HG03095 (cell line): Measurements from ENCODE around the gene PRG2.

Experiments
- ATAC-seq: cut with Tn5 transposase; IDR thresholded peaks from one replicate; pipeline ENCODE4 v1.9.1; 2021; ENCODE audit warnings: moderate library complexity; ENCODE audit not compliant: unreplicated experiment

The PRG2 gene

DNA sequence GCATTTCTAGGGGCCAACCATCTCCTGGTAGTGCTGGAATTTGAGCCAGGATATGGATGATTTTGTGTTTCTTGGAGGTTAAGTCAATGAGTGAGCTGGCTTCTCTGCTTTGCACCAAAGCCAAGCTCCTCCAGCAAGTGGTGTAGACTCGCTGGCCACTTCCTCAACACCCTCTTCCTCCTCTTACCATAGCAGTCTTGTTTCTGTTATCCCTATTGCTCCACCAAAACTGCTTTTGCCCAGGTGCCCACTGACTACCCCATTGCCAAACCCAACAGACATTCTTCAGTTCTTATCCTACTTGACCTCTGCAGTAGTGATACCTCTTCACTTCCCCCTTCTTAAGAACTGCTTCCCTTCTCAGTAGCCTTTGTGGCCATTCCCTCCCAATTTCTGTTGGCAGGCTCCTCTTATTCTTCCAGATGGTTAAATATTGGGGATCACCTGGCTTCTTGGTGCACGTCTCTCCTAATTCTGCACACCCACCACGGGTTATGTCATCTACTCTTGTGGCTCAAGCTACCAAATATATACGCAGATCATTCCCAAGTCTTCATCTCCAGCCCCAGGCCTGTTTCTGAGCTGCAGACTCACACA, 7.0 kb upstream of the PRG2 start:
- no peak for ATAC-seq

DNA sequence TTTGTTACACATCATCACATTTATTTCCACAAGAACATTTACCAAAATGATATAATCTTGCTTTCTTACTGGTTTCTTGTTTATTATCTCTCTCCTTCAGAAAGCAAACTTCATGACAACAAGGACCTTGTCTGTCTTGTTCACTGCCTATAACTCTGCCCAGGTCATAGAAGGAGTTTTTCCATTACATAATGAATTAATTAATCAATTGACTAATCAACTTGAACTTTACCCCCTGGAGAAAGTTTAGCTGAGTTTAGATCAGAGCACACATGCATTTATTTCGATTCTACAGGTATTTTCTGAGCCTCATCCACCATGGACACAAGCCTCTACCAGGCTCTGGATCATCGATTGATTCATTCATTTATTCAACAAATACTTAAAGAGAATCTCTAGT, 6.3 kb upstream of the PRG2 start:
- no peak for ATAC-seq

DNA sequence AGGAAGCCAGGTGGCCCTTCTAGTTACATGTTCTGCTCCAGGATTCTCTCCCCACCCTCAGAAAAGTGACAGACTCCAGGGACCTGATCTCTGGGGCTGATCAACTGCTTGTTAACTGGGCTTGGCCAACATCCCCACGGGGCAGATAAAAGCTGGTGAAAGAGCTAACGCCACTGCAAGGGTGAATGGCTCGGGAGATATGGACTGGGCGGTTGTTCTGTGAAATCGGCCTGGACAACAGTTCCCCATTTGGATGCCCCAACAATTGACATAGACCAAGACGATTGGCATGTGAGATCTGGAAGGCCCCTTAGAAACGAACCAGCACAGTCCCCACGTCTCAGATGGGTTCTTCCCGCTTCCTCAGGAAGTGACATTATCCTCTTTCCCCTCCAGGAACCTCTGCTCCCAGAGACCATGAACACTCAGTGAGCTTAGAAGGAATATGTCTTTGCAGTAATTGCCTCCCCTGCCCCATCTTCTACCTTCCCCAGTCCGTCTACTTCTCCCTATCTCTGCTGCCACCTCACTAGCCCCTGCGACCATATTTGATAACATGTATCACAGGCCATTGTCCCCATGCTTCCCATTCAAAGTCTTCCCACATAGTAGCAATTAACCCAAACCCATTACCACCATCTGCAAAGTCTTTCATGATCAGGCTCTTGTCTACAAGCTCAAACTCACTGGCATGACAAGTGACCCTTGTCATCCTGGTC, 5.6 kb upstream of the PRG2 start:
- no peak for ATAC-seq

DNA sequence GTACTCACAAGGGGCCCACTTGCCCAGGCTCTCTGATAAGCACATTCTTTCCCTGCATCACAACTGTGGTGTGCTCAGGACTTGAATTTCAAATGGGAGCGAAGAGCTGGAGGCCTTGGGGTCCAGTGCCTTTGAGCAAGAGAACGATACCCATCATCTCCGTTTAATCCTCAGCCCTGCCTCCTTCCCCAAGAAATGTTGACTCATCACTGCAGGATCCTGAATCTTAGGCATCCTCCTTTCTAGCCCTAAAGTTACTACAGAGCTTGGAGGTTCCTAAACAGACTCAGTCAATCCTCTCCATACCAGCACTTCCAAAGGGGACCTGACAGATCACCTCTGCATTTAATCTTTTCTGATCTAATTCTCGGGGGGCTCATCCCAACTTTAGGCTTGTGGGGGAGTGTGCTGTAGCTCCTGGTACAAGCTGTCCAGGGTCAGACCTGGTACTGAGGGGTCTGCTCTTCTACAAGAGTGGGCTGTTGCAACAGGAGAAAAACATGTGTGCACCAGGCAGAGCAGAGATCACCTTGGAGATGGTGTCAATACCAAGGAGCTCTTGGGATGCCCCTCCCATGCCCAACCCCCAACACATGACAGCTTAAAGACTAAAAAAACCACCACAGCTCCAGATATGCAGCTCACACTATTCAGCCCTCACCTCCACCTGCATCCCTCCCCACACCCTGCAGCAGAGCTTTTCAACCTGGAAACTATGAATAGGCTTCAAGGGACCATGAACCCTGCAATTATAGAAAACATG, 3.9 kb upstream of the PRG2 start:
- no peak for ATAC-seq

DNA sequence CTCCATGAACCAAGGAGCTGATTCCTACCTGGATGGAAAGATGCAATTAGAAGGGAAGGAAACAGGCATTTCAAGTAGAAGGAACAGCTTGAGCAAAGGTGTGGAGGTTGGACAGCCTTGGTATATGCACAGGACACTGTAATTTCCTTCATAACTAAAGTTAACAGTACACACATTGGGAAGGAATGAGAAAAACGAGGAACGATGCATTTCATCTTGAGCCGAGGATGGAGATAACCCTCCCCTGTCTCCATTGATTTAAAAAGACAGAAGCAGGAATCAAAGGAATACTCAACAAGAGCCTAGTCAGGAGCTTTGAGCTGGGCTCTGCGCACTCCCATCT, 2.3 kb upstream of the PRG2 start:
- no peak for ATAC-seq

DNA sequence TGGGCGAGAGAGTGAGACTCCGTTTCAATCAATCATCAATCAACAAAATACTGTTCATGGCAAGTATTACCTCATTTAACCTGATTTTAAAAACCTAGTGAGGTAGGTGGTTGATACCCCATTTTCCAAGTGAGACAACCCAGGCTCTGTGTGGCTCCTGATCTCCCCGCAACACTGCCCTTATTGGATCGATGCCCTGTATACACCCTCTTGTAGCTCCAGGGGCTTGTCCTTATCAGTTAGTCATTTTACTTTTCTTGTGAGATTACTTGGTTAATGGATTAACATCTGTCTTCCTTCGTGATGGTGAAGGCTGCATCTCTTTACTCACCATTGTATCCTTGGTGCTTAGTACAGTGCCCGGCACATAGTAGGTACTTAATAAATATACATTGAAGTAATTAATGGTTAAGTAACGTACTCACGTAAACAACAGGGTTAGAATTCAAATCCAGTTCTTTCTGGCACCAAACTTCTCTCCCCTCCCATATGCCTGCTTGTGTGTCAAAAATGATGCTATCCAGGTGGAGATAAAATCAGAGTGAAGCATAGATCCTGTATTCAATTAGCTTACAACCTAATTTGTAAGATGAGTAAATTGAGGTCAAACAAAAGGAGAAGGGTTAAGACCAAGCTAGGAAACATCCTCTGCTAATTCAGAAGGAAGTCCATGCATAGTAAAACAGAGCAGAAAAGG, 1.8 kb upstream of the PRG2 start:
- no peak for ATAC-seq

DNA sequence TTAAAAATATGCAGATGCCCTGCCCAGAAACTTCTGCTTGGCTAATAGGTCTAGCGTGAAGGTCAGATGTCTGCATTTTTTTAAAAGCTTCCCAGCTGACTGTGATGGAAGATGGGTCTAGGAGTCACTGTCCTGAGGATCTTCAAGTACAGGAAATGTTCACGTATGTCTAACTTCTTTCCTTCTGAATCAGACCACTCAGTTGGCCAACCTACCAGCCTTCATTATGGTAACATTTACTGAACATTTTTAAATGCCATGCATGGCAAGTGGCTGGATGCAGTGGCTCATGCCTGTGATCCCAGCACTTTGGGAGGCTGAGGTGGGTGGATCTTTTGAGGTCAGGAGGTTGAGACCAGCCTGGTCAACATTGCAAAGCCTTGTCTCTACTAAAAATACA, 1.1 kb upstream of the PRG2 start:
- no peak for ATAC-seq

DNA sequence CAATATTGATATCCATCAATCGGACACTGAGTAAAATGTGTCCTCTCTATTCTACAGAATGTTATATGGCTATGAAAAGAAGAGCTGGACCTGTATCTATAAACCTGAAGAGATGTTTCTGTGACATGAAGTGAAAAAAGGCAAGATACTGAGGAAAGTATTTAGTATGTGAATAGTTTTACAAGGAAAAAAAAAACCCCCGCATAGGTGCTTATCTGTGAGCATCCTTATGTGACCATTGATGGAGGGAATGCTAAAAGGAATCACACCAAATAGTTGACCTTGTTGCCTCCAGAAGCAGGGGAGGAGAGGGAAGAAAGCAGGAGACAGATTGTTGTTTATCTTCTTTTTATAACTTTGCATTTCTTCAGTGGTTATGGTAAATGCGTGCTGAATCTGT, 661 bp upstream of the PRG2 start:
- no peak for ATAC-seq

DNA sequence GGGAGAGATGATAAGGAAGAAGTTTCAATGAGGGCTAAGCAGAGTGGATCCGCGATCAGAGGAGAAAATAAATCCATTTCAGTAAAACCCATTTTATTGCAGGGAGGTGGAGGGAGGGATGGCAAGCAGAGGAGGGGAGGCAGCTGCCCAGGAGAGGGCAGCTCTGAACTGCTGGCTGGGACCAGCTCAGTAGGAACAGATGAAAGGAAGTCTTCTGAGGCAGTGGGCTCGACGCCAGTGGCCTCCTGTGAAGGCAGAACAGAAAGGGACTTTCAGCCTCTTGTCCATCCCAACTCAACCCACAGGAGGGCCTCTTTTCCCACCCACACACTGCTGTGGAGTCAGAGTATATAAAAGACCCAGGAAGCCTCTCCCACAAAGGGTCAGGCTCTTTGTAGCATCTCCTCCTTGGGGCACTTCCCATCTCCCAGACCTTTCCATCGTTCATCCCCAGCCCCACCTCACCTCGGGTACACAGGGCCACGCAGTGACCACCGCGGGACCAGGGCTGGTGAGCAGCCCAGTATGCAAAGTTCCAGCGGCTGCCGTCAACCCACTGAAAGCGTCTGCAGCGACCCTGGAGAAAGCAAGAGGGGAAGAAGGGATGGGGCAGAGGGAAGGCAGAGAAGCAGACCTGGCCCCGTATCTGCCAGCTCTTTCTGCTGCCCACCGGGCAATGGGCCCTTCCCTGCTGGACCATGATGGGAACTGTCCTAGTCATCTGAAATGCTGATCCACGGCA, 3.0 kb downstream of the PRG2 start:
- ATAC-seq: no peak

DNA sequence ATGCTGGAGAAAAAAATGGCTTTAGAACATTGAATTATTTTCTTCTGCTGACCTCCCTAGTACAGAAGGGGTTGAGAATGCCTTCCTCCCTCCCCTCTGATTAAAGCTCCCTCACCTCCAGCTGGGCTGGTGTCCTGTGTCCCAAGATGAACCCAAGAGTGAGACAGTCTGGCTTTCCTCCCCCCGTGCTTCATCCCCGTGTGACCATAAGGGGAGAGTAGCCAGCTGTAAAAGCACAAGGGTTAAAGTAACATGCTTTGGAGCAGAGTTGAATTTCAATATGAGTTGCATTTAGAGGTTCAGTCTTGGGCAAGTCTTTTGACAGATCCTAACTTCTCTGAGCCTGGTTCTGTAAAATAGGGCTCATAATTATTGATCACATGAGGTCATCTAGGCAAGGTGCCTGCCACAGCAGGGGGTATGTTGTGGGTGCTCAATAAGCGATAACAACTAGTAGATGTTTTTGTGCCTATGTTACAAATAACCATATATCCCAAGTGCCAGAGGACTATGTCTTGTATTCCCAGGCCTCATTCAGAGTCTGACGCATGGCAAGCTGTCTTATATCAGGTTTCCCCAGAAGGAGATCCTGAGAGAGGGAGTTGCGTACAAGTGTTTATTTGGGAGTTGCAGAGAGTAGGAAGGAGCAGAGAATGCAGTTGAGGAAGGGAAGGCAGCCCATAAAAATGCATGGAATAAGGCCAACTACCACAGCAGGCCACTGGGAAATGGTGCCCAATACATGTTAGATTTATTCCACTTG, 4.1 kb downstream of the PRG2 start:
- no peak for ATAC-seq

DNA sequence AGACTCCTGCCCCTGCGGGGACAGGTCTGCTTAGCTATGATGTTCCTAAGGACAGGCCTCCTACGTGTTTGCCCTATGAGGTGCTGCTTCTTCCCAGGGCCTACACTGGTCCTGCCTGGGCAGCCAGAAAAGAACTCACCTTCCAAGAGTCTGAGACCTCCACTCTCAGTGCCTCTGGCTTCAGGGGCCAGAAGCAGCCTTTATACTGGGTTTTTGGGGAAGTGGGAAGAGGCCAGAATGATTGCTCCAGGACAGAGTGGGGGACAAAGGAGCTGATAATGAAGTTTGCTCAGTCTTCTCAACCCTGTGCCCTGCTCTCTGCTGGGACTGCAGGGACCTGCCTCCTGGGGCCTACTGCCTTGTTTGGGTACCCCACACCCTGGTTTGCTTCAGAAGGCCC, 9.5 kb downstream of the PRG2 start, which contains the start of gene PRG3:
Gene PRG3, minus strand, starts transcription at position 176 of the 400 bp plus-strand sequence. CDS start 442 bp downstream, outside the sequence.
- no peak for ATAC-seq

DNA sequence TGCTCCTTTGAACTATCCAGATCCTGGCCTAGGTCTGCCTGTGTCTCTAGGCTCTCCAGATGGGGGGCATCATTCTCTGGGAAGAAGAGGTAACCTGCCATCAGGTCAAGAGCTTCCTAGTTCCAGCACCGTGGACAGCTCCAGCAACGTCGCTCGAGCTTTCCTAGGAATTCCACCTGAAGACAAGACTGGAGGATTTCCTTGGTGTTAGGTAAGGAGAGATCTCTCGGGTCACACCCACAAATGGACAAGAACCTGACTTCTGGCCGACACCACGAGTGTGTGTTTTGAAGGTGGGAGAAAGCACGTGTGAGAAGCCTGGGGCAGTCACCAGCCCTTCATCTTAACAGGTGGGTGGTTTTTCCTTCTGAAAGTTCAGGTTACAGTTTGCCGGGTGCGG, 10.7 kb downstream of the PRG2 start:
- no peak for ATAC-seq

DNA sequence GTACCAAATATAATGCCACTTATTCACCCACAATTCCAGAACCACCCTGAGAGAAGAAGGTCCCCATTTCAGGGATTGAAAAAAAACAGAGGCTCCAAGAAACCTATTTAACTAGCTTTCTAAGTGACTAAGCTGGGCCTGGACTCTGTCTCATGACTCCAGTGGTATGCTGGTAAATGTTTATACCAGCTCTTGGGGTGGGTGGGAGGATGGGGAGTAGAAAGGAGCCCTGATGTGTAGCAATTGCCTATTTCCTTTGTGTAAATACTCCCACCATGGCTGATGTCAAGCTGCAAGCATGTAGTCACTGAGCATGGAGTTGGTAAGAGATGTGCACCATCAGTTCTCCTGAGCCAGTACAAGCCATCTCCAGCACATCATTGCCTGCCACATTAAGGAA, 12.3 kb downstream of the PRG2 start:
- no peak for ATAC-seq

DNA sequence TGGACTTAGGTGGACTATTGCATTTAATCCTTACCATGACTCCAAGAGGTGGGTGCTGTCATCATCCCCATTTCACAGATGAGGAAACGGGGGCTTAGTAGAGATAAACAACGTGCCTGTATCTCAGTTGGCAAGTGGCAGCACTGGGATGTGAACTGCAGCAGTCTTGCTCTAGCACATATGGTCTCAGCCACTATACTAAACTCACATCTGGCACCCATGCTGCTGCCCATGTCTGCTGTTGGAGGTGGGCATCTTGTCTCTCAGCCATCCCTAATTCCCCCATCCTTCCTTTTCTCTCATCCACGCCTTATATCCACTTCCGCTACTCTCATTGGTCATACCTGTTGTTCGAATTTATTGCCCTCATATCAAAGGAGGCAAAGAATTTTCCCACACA, 13.3 kb downstream of the PRG2 start:
- ATAC-seq: no peak

DNA sequence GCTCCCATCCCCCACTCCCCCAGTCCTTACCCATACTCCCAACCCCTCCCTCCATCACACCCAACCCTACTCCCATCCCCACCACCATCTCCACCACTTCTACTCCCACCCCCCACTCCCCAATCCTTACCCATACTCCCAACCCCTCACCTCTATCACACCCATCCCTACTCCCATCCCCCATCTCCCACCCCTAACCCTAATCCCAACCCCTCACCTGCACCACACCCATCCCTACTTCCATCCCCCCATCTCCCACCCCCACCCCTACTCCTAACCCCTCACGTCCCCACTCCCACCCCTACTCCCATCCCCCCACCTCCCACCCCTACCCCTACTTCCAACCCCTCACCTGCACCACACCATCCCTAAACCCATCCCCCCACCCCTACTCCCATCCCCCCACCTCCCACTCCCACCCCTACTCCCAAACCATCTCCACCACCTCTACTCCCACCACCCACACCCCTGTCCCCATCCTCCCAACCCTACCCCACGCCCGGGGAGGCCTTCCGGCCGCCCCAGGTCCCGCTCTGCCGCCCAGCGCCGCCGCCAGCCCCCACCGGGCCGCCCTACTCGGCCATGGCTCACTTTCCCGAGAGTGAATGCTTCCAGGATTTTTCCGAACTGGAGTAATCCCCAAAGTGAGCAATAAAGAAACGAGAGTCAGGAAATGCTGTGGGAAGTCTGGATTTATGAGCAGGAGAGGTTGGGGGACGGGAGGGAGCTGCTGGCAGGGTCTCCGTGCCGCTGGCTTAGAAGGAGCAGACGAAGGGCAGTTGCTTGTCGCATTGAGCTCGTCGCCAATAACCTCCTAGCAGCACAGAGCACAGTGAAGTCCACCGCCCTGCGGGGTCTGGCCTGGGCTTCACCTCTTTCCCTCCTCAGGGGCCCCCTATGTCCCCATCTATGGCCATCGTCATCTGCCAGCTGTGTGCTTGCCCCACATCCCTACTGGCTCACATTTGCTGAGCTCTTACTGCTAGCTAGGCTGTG, 14.1 kb downstream of the PRG2 start:
- no peak for ATAC-seq

DNA sequence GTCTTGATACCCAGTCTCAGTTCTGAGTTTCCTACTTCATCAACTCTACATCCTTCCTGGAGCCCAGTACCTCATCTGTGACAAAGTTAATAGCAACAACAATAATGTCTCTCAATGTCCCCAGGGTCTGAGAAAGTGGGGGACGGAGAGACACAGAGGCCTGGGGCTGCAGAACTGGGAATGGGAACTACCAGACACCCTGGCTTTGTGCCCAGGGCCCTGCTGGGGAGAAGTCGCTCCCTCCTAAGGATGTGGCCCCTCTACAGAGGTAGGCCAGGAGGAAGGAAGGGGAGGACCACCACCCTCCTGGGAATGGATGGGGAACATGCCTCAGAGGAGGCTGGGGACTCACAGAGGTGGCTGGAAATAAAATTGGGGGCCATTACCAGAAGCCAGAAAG, 15.0 kb downstream of the PRG2 start:
- no peak for ATAC-seq

DNA sequence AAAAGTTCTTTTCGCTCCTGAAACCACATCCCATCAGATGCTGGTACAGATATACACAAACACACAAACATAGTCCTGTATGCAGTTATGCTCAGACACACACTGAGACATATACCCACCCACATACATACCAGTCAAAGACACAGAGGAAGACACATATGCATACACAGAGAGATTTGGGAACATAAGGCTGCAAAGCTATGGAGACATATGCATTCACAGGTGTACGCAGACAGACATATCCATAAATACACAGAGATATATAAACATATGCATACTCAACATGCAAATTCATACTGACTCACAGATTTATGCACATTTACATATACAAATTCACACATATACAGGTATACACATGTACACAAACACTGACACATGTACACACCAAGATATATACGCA, 15.5 kb downstream of the PRG2 start:
- ATAC-seq: no peak

DNA sequence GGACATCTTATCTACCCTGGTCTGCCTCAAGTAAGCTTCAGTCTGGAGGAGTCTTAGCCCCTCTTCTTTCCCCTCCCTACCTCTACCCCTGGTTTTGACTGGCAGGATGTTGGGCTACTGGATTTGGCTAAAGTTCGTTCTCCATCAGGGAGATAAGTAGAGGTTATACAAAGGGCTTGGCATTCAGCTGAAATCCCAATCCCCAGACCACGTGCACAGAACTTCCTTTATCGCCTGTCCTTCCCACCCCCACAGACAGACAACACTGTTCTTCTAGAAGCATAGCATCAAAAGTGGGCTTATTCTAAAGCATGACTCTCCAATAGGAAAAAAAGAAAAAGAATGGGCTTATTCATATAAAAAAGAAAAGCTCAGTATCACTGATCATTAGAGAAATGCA, 17.3 kb downstream of the PRG2 start:
- ATAC-seq: no peak

DNA sequence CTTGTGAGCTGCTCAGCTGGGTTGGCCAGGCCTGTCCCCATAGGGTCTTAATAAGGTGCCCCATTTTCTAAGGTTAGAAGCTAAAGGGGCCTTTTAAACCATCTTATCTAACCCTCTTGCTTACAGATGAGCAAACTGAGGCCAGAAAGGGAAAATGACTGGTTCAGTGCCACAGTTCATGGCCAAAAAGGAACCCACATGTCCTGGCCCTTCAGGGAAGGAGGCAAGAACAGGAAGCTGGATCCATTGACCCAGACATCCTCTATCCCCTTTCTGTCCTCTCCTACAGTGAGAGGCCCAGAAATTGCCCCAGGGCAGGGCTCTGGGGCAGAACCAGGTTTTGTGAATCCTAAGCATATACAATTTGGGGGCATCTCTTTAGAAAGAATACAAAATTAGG, 19.5 kb downstream of the PRG2 start:
- no peak for ATAC-seq
